SK-N-SH treated with all-trans-retinoic acid at 6 μM for 48 hours (cell line): Measurements from ENCODE around the gene YTHDC2.

Experiments
- ATAC-seq: fragments of 200-7000 bp; cut with Tn5 transposase; 3 replicates; pipeline ENCODE4 v1.9.1; 2020; ENCODE audit warnings: mild to moderate bottlenecking, moderate library complexity
- ARNTL ChIP-seq: fragments of 450-650 bp; formaldehyde crosslinking; IDR thresholded peaks from 2 replicates; pipeline ENCODE4 v1.5.0; 2020; ENCODE audit warnings: low read depth, mild to moderate bottlenecking, moderate library complexity, borderline replicate concordance
- CREB5 ChIP-seq: fragments of 250-450 bp; sonication (Bioruptor Pico); IDR thresholded peaks from 2 replicates; pipeline ENCODE4 v1.5.1; 2020; ENCODE audit warnings: low read depth, mild to moderate bottlenecking, moderate library complexity
- CSDC2 ChIP-seq: fragments of 250-450 bp; sonication (Bioruptor Pico); IDR thresholded peaks from 2 replicates; pipeline ENCODE4 v1.5.0; 2020; ENCODE audit warnings: mild to moderate bottlenecking, moderate library complexity
- ESRRG ChIP-seq: fragments of 250-450 bp; sonication (Bioruptor Pico); IDR thresholded peaks from 2 replicates; pipeline ENCODE4 v1.6.1; 2021; ENCODE audit warnings: mild to moderate bottlenecking
- GLIS3 ChIP-seq: fragments of 250-450 bp; sonication (Bioruptor Pico); IDR thresholded peaks from 2 replicates; pipeline ENCODE4 v1.5.0; 2020; ENCODE audit warnings: mild to moderate bottlenecking, moderate library complexity
- ISL1 ChIP-seq: fragments of 250-450 bp; sonication (Bioruptor Pico); IDR thresholded peaks from 2 replicates; pipeline ENCODE4 v2.1.2; 2022; ENCODE audit warnings: mild to moderate bottlenecking, moderate library complexity
- OSR1 ChIP-seq: fragments of 250-450 bp; sonication (Bioruptor Pico); IDR thresholded peaks from 2 replicates; pipeline ENCODE4 v1.8.0; 2022; ENCODE audit warnings: moderate library complexity, mild to moderate bottlenecking, inconsistent platforms
- PATZ1 ChIP-seq: fragments of 250-450 bp; sonication (Bioruptor Pico); IDR thresholded peaks from 2 replicates; pipeline ENCODE4 v1.8.0; 2020; ENCODE audit warnings: mild to moderate bottlenecking, moderate library complexity, borderline replicate concordance
- POU6F1 ChIP-seq: fragments of 250-450 bp; sonication (Bioruptor Pico); IDR thresholded peaks from 2 replicates; pipeline ENCODE4 v1.8.0; 2021; ENCODE audit warnings: low read depth, mild to moderate bottlenecking, moderate library complexity, borderline replicate concordance
- PPARA ChIP-seq: fragments of 250-450 bp; sonication (Bioruptor Pico); IDR thresholded peaks from 2 replicates; pipeline ENCODE4 v1.5.0; 2020; ENCODE audit warnings: mild to moderate bottlenecking, borderline replicate concordance
- RARB ChIP-seq: fragments of 250-450 bp; sonication (Bioruptor Pico); IDR thresholded peaks from 2 replicates; pipeline ENCODE4 v1.8.0; 2021; ENCODE audit warnings: mild to moderate bottlenecking, moderate library complexity
- SNAI2 ChIP-seq: fragments of 250-450 bp; sonication (Bioruptor Pico); IDR thresholded peaks from 2 replicates; pipeline ENCODE4 v1.5.0; 2020; ENCODE audit warnings: mild to moderate bottlenecking, moderate library complexity
- TCF4 ChIP-seq: fragments of 250-450 bp; sonication (Bioruptor Pico); IDR thresholded peaks from 2 replicates; pipeline ENCODE4 v1.8.0; 2021; ENCODE audit warnings: mild to moderate bottlenecking, moderate library complexity, borderline replicate concordance
- TOX ChIP-seq: fragments of 250-450 bp; sonication (Bioruptor Pico); IDR thresholded peaks from 2 replicates; pipeline ENCODE4 v1.8.0; 2021; ENCODE audit warnings: mild to moderate bottlenecking, moderate library complexity, borderline replicate concordance
- TSHZ2 ChIP-seq: fragments of 250-450 bp; sonication (Bioruptor Pico); IDR thresholded peaks from 2 replicates; pipeline ENCODE4 v1.5.0; 2020; ENCODE audit warnings: mild to moderate bottlenecking, moderate library complexity
- ZC3H10 ChIP-seq: fragments of 250-450 bp; sonication (Bioruptor Pico); IDR thresholded peaks from 2 replicates; pipeline ENCODE4 v1.5.1; 2021; ENCODE audit warnings: mild to moderate bottlenecking, moderate library complexity
- ZFP30 ChIP-seq: fragments of 450-650 bp; formaldehyde crosslinking; IDR thresholded peaks from 2 replicates; pipeline ENCODE4 v1.5.0; 2022; ENCODE audit warnings: mild to moderate bottlenecking, moderate library complexity
- ZNF565 ChIP-seq: fragments of 450-650 bp; formaldehyde crosslinking; conservative IDR thresholded peaks from 2 replicates; pipeline ENCODE4 v1.5.0; 2020; ENCODE audit warnings: low read depth, mild to moderate bottlenecking, moderate library complexity
- ZNF70 ChIP-seq: fragments of 450-650 bp; formaldehyde crosslinking; IDR thresholded peaks from 2 replicates; pipeline ENCODE4 v1.5.0; 2020; ENCODE audit warnings: mild to moderate bottlenecking, moderate library complexity

YTHDC2 gene

GRCh38 chr5:113493446-113493845 is 20.0 kb upstream of the YTHDC2 start:
- no peak for ATAC-seq
- TF ChIP-seq TCF4 (CRISPR knock-in tag) (no peak), ZC3H10 (CRISPR knock-in tag) (no peak), ARNTL (no peak), TSHZ2 (CRISPR knock-in tag) (no peak), RARB (CRISPR knock-in tag) (no peak), POU6F1 (no peak), OSR1 (no peak), GLIS3 (CRISPR knock-in tag) (no peak), PATZ1 (CRISPR knock-in tag) (no peak), ZFP30 (CRISPR knock-in tag) (no peak), ISL1 (CRISPR knock-in tag) (no peak), ZNF565 (CRISPR knock-in tag) (no peak), ESRRG (CRISPR knock-in tag) (no peak)
- TF ChIP-seq, all 23 proteins: peak for 0

- no peak for ATAC-seq
- TF ChIP-seq TSHZ2 (CRISPR knock-in tag) = no peak
- TF ChIP-seq ZNF70 (CRISPR knock-in tag) = no peak
- no peak for TF ChIP-seq CSDC2
- TF ChIP-seq PPARA = no peak
- no peak for TF ChIP-seq TCF4 (CRISPR knock-in tag)
- TF ChIP-seq OSR1 = no peak
- no peak for TF ChIP-seq ZNF565 (CRISPR knock-in tag)
- no peak for TF ChIP-seq TOX (CRISPR knock-in tag)
- TF ChIP-seq ZC3H10 (CRISPR knock-in tag) = no peak
- TF ChIP-seq POU6F1 = no peak
- TF ChIP-seq ISL1 (CRISPR knock-in tag) = no peak
- TF ChIP-seq ESRRG (CRISPR knock-in tag) = no peak
- TF ChIP-seq SNAI2 (CRISPR knock-in tag) = no peak
- TF ChIP-seq CREB5 (CRISPR knock-in tag) = no peak
- TF ChIP-seq, all 23 proteins: peak for 0
Observed at GRCh38 chr5:113495422-113495841, 18.1 kb upstream of the YTHDC2 start.
